Prostate gland (tissue), 2 donors: ENCODE data around the gene ZNF207.

Source experiments
- CTCF ChIP-seq, 4 experiments: fragments of 200-600 bp in 2 of 4; fragments of 450-650 bp in 2 of 4; sonication (generic) in 2 of 4; IDR thresholded peaks; 1 replicate in 3 of 4; 2 replicates in 1 of 4; pipeline ENCODE4 v1.5.1; 2016 to 2019; ENCODE audit warnings: antibody characterized with exemption in 4 of 4, mild to moderate bottlenecking in 2 of 4, moderate library complexity in 2 of 4
- POLR2A ChIP-seq: fragments of 450-650 bp; IDR thresholded peaks from one replicate; pipeline ENCODE4 v1.6.1; 2016; ENCODE audit warnings: antibody characterized with exemption, mild to moderate bottlenecking
- POLR2AphosphoS5 ChIP-seq: sonication (generic); formaldehyde crosslinking; IDR thresholded peaks from one replicate; pipeline ENCODE4 v1.6.1; 2017; ENCODE audit warnings: antibody characterized with exemption

- TF ChIP-seq CTCF (IDR thresholded peaks at IDR 0.05) (no peak), POLR2AphosphoS5 (no peak), POLR2A (no peak)
Measured at GRCh38 chr17:32385121-32385520, 35.2 kb downstream of the ZNF207 start.
